ENCODE measurements around the gene SPANXN4.

The SPANXN4 gene

GRCh38 chrX:142982679-142983078 lies 43.0 kb upstream of the SPANXN4 start:
- Histone ChIP-seq H3K36me3 (ENCODE audit: low read length) (no peaks in the 10 kb centered on the region), H2AFZ (ENCODE audit: low read depth, low read length, severe bottlenecking) (no peak overlapping the region), H3K27ac (ENCODE audit: low read depth, low read length) (no peak overlapping the region), H3K9me2 (replicated peaks; ENCODE audit: insufficient read depth, low read length) (no peaks in the 10 kb centered on the region), H3K27me3 (ENCODE audit: low read length) (no peaks in the 10 kb centered on the region), H3K9ac (ENCODE audit: low read length) (no peak overlapping the region), H4K20me1 (ENCODE audit: low read depth, low read length) (no peaks in the 10 kb centered on the region), H3K4me2 (ENCODE audit: low read depth, low read length, poor library complexity, severe bottlenecking) (no peak overlapping the region), H3K79me2 (ENCODE audit: insufficient read depth, low read length) (no peaks in the 10 kb centered on the region), H3F3A (ENCODE audit: insufficient read depth) (no peaks in the 10 kb centered on the region), H3K4me3 (ENCODE audit: insufficient read depth, low read length, poor library complexity, severe bottlenecking) (no peak overlapping the region), H3K9me3 (ENCODE audit: insufficient read depth, low read length) (no peaks in the 10 kb centered on the region)
- TF ChIP-seq CTCF (IDR thresholded peaks at IDR 0.05; ENCODE audit: insufficient read depth, low read length, poor library complexity, severe bottlenecking) (no peak), EZH2phosphoT487 (conservative IDR thresholded peaks at IDR 0.05; ENCODE audit: low read length) (no peak)

DNA sequence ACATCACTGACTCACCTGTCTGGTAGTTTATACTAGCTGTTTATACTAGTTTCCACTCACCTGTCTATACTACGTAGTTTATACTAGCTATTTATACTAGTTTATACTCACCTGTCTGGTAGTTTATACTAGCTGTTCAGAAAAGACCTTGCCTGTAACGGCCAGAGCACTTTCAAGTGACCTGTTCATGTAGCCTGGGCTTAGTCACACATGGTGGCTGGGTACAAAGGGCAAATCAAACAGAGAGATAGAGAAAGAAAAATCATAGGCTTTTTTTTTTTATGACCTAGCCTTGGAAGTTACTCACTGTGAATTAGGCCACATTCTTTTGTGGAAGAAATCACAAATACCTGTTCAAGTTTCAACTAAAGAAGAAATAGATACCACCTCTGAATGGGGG lies 30.7 kb upstream of the SPANXN4 start:
- H3K79me2 ChIP-seq (ENCODE audit: insufficient read depth, low read length), result no peaks in the 10 kb centered on the region
- H3K9me3 ChIP-seq (ENCODE audit: insufficient read depth, low read length), result no peaks in the 10 kb centered on the region
- H2AFZ ChIP-seq (ENCODE audit: low read depth, low read length, severe bottlenecking), result no peak overlapping the region
- no peaks in the 10 kb centered on the region for H3F3A ChIP-seq (ENCODE audit: insufficient read depth)
- no peak overlapping the region for H3K9ac ChIP-seq (ENCODE audit: low read length)
- no peaks in the 10 kb centered on the region for H4K20me1 ChIP-seq (ENCODE audit: low read depth, low read length)
- no peaks in the 10 kb centered on the region for H3K27me3 ChIP-seq (ENCODE audit: low read length)
- TF ChIP-seq EZH2phosphoT487 (conservative IDR thresholded peaks at IDR 0.05; ENCODE audit: low read length) (no peak), CTCF (IDR thresholded peaks at IDR 0.05; ENCODE audit: insufficient read depth, low read length, poor library complexity, severe bottlenecking) (no peak)
- H3K9me2 ChIP-seq (replicated peaks; ENCODE audit: insufficient read depth, low read length), result no peaks in the 10 kb centered on the region
- H3K4me2 ChIP-seq (ENCODE audit: low read depth, low read length, poor library complexity, severe bottlenecking), result no peak overlapping the region
- H3K27ac ChIP-seq (ENCODE audit: low read depth, low read length), result no peak overlapping the region
- no peak overlapping the region for H3K4me3 ChIP-seq (ENCODE audit: insufficient read depth, low read length, poor library complexity, severe bottlenecking)
- H3K36me3 ChIP-seq (ENCODE audit: low read length), result no peaks in the 10 kb centered on the region

GRCh38 chrX:142998447-142999198 lies 27.1 kb upstream of the SPANXN4 start:
- TF ChIP-seq EZH2phosphoT487 (conservative IDR thresholded peaks at IDR 0.05; ENCODE audit: low read length), result no peak
- TF ChIP-seq CTCF (IDR thresholded peaks at IDR 0.05; ENCODE audit: insufficient read depth, low read length, poor library complexity, severe bottlenecking), result no peak
- no peaks in the 10 kb centered on the region for H3F3A ChIP-seq (ENCODE audit: insufficient read depth)
- no peak overlapping the region for H2AFZ ChIP-seq (ENCODE audit: low read depth, low read length, severe bottlenecking)
- no peaks in the 10 kb centered on the region for H3K9me3 ChIP-seq (ENCODE audit: insufficient read depth, low read length)
- no peaks in the 10 kb centered on the region for H3K9me2 ChIP-seq (replicated peaks; ENCODE audit: insufficient read depth, low read length)
- H3K36me3 ChIP-seq (ENCODE audit: low read length), result no peaks in the 10 kb centered on the region
- H3K4me3 ChIP-seq (ENCODE audit: insufficient read depth, low read length, poor library complexity, severe bottlenecking), result no peak overlapping the region
- no peaks in the 10 kb centered on the region for H3K27me3 ChIP-seq (ENCODE audit: low read length)
- H3K9ac ChIP-seq (ENCODE audit: low read length), result no peak overlapping the region
- no peaks in the 10 kb centered on the region for H3K79me2 ChIP-seq (ENCODE audit: insufficient read depth, low read length)
- no peaks in the 10 kb centered on the region for H4K20me1 ChIP-seq (ENCODE audit: low read depth, low read length)
- H3K27ac ChIP-seq (ENCODE audit: low read depth, low read length), result no peak overlapping the region
- H3K4me2 ChIP-seq (ENCODE audit: low read depth, low read length, poor library complexity, severe bottlenecking), result no peak overlapping the region
